IPS DF 6.9 (cell line): Measurements from ENCODE around the gene ZCCHC7.
"Not testable (repeated sequence)": the region's sequence is repeated elsewhere in the genome, so short reads cannot be mapped to it uniquely, and the experiment has no call there.

Experiments
- DNase-seq: peaks from one replicate; pipeline ENCODE4 v3.0.0-alpha.2; 2013; ENCODE audit warnings: low read depth, low spot score
- H3K27ac ChIP-seq: one replicate; pipeline ENCODE4 v1.5.1; 2013; ENCODE audit warnings: low read length, control low read depth
- H3K27me3 ChIP-seq: 2 replicates; pipeline ENCODE4 v1.6.1; 2013; ENCODE audit warnings: mild to moderate bottlenecking, low read length; ENCODE audit not compliant: control insufficient read depth, insufficient read depth
- H3K36me3 ChIP-seq: 2 replicates; pipeline ENCODE4 v1.6.1; 2013; ENCODE audit warnings: low read length; ENCODE audit not compliant: control insufficient read depth, insufficient read depth
- H3K4me1 ChIP-seq: 2 replicates; pipeline ENCODE4 v1.6.1; 2013; ENCODE audit warnings: low read length; ENCODE audit not compliant: control insufficient read depth, insufficient read depth
- H3K4me3 ChIP-seq: 2 replicates; pipeline ENCODE4 v1.5.1; 2013; ENCODE audit warnings: mild to moderate bottlenecking, low read length
- H3K9me3 ChIP-seq: 2 replicates; pipeline ENCODE4 v1.6.1; 2013; ENCODE audit warnings: low read length, inconsistent platforms; ENCODE audit not compliant: control insufficient read depth, insufficient read depth
- WGBS: extraction: QIAGEN DNeasy Blood & Tissue Kit; methylation state at CpG from one replicate; pipeline ENCODE4 v1.1.7; 2013; ENCODE audit warnings: mixed read lengths, missing lambda C conversion rate; ENCODE audit not compliant: insufficient read length, insufficient coverage; 5-methylcytosine and 5-hydroxymethylcytosine counted together

The ZCCHC7 gene

GRCh38 chr9:37120843-37121335 is 515 bp downstream of the ZCCHC7 start:
- not testable (repeated sequence) for H3K36me3 ChIP-seq, H3K27me3 ChIP-seq, DNase-seq, H3K9me3 ChIP-seq, H3K27ac ChIP-seq, H3K4me1 ChIP-seq
- WGBS: no CpG with 5 or more reads among the region's 23 CpGs
- H3K4me3 ChIP-seq: peak overlapping the region; percentile 83

GRCh38 chr9:37121881-37122280 is 1.5 kb downstream of the ZCCHC7 start:
- Histone ChIP-seq H3K4me1 (no peaks in the 10 kb centered on the region), H3K4me3 (no peak overlapping the region), H3K27me3 (no peaks in the 10 kb centered on the region; the same call in 1 of the 2 replicates), H3K27ac (no peak overlapping the region), H3K36me3 (no peaks in the 10 kb centered on the region), H3K9me3 (no peaks in the 10 kb centered on the region)
- DNase-seq: no peak
- no CpG with 5 or more reads among the region's 4 CpGs for WGBS

GRCh38 chr9:37126214-37126788 is 5.9 kb downstream of the ZCCHC7 start:
- no peaks in the 10 kb centered on the region for H3K36me3 ChIP-seq
- DNase-seq: no peak
- H3K27ac ChIP-seq: no peak overlapping the region
- H3K27me3 ChIP-seq: no peaks in the 10 kb centered on the region
- no peak overlapping the region for H3K4me3 ChIP-seq
- WGBS: no CpG with 5 or more reads among the region's 6 CpGs
- H3K4me1 ChIP-seq: no peaks in the 10 kb centered on the region
- no peaks in the 10 kb centered on the region for H3K9me3 ChIP-seq

GRCh38 chr9:37127018-37127417 is 6.6 kb downstream of the ZCCHC7 start:
- WGBS: no CpG with 5 or more reads among the region's 3 CpGs
- DNase-seq: no peak
- no peak overlapping the region for H3K27ac ChIP-seq
- H3K36me3 ChIP-seq: no peaks in the 10 kb centered on the region
- no peaks in the 10 kb centered on the region for H3K27me3 ChIP-seq
- no peaks in the 10 kb centered on the region for H3K4me1 ChIP-seq
- H3K4me3 ChIP-seq: no peak overlapping the region
- H3K9me3 ChIP-seq: no peaks in the 10 kb centered on the region

GRCh38 chr9:37128051-37128450 is 7.7 kb downstream of the ZCCHC7 start:
- H3K27me3 ChIP-seq: no peaks in the 10 kb centered on the region
- H3K4me1 ChIP-seq: no peaks in the 10 kb centered on the region
- no peak overlapping the region for H3K27ac ChIP-seq
- no peaks in the 10 kb centered on the region for H3K36me3 ChIP-seq
- no peaks in the 10 kb centered on the region for H3K9me3 ChIP-seq
- no peak for DNase-seq
- 100% methylated on average over 1 of the region's 3 CpGs for WGBS
- H3K4me3 ChIP-seq: no peak overlapping the region

GRCh38 chr9:37134166-37134565 is 13.8 kb downstream of the ZCCHC7 start:
- WGBS: no CpG with 5 or more reads among the region's 1 CpG
- Histone ChIP-seq H3K4me1 (peaks cover 3% of the 10 kb centered on the region), H3K27ac (no peak overlapping the region), H3K9me3 (no peaks in the 10 kb centered on the region), H3K27me3 (no peaks in the 10 kb centered on the region), H3K36me3 (no peaks in the 10 kb centered on the region), H3K4me3 (no peak overlapping the region)
- DNase-seq: no peak

GRCh38 chr9:37141015-37141414 is 20.6 kb downstream of the ZCCHC7 start:
- H3K27ac ChIP-seq: no peak overlapping the region
- no peak overlapping the region for H3K4me3 ChIP-seq
- no peaks in the 10 kb centered on the region for H3K36me3 ChIP-seq
- H3K4me1 ChIP-seq: peaks cover 3% of the 10 kb centered on the region
- H3K27me3 ChIP-seq: no peaks in the 10 kb centered on the region
- H3K9me3 ChIP-seq: no peaks in the 10 kb centered on the region
- DNase-seq: no peak
- WGBS: no CpG with 5 or more reads among the region's 2 CpGs

- Histone ChIP-seq H3K27ac (no peak overlapping the region), H3K36me3 (no peaks in the 10 kb centered on the region), H3K9me3 (no peaks in the 10 kb centered on the region), H3K4me3 (no peak overlapping the region), H3K27me3 (no peaks in the 10 kb centered on the region), H3K4me1 (no peaks in the 10 kb centered on the region)
- no peak for DNase-seq
- no CpG with 5 or more reads among the region's 2 CpGs for WGBS
These were observed 24.4 kb downstream of the ZCCHC7 start for GRCh38 chr9:37144762-37145161.

- H3K27me3 ChIP-seq: no peaks in the 10 kb centered on the region
- H3K27ac ChIP-seq: no peak overlapping the region
- H3K4me1 ChIP-seq: no peaks in the 10 kb centered on the region
- no CpG with 5 or more reads among the region's 2 CpGs for WGBS
- H3K4me3 ChIP-seq: no peak overlapping the region
- DNase-seq: no peak
- H3K36me3 ChIP-seq: no peaks in the 10 kb centered on the region
- no peaks in the 10 kb centered on the region for H3K9me3 ChIP-seq
These were observed 26.0 kb downstream of the ZCCHC7 start for GRCh38 chr9:37146410-37146809.

GRCh38 chr9:37148181-37148580 is 27.8 kb downstream of the ZCCHC7 start:
- Histone ChIP-seq H3K27me3 (no peaks in the 10 kb centered on the region), H3K9me3 (no peaks in the 10 kb centered on the region), H3K4me3 (no peak overlapping the region), H3K27ac (no peak overlapping the region), H3K36me3 (no peaks in the 10 kb centered on the region), H3K4me1 (no peaks in the 10 kb centered on the region)
- no peak for DNase-seq
- no CpG with 5 or more reads among the region's 2 CpGs for WGBS

- Histone ChIP-seq H3K36me3 (no peaks in the 10 kb centered on the region), H3K27me3 (no peaks in the 10 kb centered on the region), H3K4me3 (no peak overlapping the region), H3K9me3 (no peaks in the 10 kb centered on the region), H3K27ac (no peak overlapping the region), H3K4me1 (no peaks in the 10 kb centered on the region)
- WGBS: no CpG with 5 or more reads among the region's 4 CpGs
- no peak for DNase-seq
These were observed 29.4 kb downstream of the ZCCHC7 start for GRCh38 chr9:37149666-37150308.
